WTC11 (cell line): ENCODE results near the gene UHRF1.

ENCODE experiments used
- MYBL2 ChIP-seq: sonication (generic); formaldehyde crosslinking; IDR thresholded peaks from 2 replicates; pipeline ENCODE4 v1.8.1; 2023; ENCODE audit warnings: mild to moderate bottlenecking, moderate library complexity, missing genetic modification reagents
- TF ChIP-seq, protein P1 (sequence below): fragments of 200-600 bp; IDR thresholded peaks from 2 replicates; pipeline ENCODE4 v1.8.0; 2022; ENCODE audit warnings: antibody characterized with exemption
- TF ChIP-seq, protein P2 (sequence below): sonication (generic); formaldehyde crosslinking; IDR thresholded peaks from 2 replicates; pipeline ENCODE4 v1.8.0; 2022; ENCODE audit warnings: mild to moderate bottlenecking, missing genetic modification reagents

DNA sequence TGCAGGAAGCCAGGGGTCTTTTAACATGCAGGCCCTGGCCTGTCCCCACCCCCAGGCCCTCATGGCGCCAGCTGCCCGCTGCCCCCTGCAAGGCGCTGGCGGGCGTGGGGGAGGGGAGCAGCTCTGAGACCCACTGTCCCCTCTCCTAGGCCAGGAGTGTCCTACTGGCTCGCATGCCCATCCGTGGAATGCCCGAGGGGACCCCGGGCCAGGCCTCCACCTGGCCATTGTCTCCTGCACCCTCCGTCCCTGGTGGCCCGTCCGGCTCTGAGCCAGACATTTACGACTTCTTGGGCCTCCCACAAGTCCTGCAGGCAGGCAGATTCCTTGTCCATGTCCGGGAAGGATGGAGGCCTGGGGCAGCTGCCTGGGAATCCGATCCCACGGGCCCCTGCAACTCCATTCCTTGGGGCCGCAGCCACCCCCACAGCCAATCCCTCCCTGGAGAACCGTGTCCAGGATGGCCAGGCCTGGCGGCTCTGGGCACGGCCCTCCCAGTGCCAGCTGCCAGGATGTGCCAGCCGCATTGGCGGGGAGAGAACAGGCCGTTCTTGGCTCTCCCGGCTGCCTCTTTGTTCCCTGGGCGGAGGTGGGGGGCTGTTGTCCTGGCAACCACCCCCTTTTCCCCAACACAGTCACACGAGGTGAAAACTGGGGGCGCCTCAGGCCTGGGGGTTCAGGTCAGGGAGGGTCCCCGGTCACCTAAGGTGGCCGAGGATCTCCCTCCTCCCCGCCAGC is 31.4 kb upstream of the UHRF1 start:
- TF ChIP-seq, protein P1, sequence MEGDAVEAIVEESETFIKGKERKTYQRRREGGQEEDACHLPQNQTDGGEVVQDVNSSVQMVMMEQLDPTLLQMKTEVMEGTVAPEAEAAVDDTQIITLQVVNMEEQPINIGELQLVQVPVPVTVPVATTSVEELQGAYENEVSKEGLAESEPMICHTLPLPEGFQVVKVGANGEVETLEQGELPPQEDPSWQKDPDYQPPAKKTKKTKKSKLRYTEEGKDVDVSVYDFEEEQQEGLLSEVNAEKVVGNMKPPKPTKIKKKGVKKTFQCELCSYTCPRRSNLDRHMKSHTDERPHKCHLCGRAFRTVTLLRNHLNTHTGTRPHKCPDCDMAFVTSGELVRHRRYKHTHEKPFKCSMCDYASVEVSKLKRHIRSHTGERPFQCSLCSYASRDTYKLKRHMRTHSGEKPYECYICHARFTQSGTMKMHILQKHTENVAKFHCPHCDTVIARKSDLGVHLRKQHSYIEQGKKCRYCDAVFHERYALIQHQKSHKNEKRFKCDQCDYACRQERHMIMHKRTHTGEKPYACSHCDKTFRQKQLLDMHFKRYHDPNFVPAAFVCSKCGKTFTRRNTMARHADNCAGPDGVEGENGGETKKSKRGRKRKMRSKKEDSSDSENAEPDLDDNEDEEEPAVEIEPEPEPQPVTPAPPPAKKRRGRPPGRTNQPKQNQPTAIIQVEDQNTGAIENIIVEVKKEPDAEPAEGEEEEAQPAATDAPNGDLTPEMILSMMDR: no peak
- no peak for TF ChIP-seq MYBL2 (CRISPR knock-in tag)
- TF ChIP-seq, protein P2, sequence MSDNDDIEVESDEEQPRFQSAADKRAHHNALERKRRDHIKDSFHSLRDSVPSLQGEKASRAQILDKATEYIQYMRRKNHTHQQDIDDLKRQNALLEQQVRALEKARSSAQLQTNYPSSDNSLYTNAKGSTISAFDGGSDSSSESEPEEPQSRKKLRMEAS: no peak
